CD4-positive, alpha-beta T cell treated with Interleukin-15 for 1 hour (primary cell): Measurements from ENCODE around the gene TSFM.
"Not testable (repeated sequence)": the region's sequence is repeated elsewhere in the genome, so short reads cannot be mapped to it uniquely, and the experiment has no call there.

ENCODE experiments used
- DNase-seq: peaks from one replicate; pipeline ENCODE4 v3.0.0-alpha.2; 2020

The TSFM gene

GRCh38 chr12:57816855-57817151 lies 34.2 kb downstream of the TSFM start:
- DNase-seq: no peak

GRCh38 chr12:57817261-57817989 lies 34.8 kb downstream of the TSFM start:
- no peak for DNase-seq

GRCh38 chr12:57817990-57818331 lies 35.4 kb downstream of the TSFM start:
- DNase-seq: not testable (repeated sequence)

- DNase-seq: not testable (repeated sequence)
Measured at GRCh38 chr12:57820119-57820518, 37.5 kb downstream of the TSFM start.

- not testable (repeated sequence) for DNase-seq
Measured at GRCh38 chr12:57821015-57821414, 38.4 kb downstream of the TSFM start.

- DNase-seq: no peak
Measured at GRCh38 chr12:57821474-57822214, 39.1 kb downstream of the TSFM start.

- DNase-seq: no peak
Measured at GRCh38 chr12:57822392-57823130, 40.0 kb downstream of the TSFM start.

GRCh38 chr12:57823131-57823907 lies 40.7 kb downstream of the TSFM start:
- no peak for DNase-seq

- no peak for DNase-seq
Measured at GRCh38 chr12:57823908-57824640, 41.5 kb downstream of the TSFM start.

GRCh38 chr12:57825451-57825850 lies 42.9 kb downstream of the TSFM start:
- no peak for DNase-seq

- no peak for DNase-seq
Measured at GRCh38 chr12:57826400-57826799, 43.8 kb downstream of the TSFM start.

GRCh38 chr12:57826966-57827365 lies 44.4 kb downstream of the TSFM start:
- DNase-seq: no peak

- no peak for DNase-seq
Measured at GRCh38 chr12:57829025-57829777, 46.6 kb downstream of the TSFM start.

GRCh38 chr12:57830393-57830792 lies 47.8 kb downstream of the TSFM start:
- no peak for DNase-seq

GRCh38 chr12:57832966-57833365 lies 50.4 kb downstream of the TSFM start:
- DNase-seq: no peak

GRCh38 chr12:57833672-57834071 lies 51.1 kb downstream of the TSFM start:
- no peak for DNase-seq

GRCh38 chr12:57834086-57834876 lies 51.7 kb downstream of the TSFM start:
- DNase-seq: no peak

GRCh38 chr12:57835366-57836288 lies 53.0 kb downstream of the TSFM start:
- no peak for DNase-seq
